ENCODE results near the gene MPPED2. TPM values are rescaled to one million over a fixed set of nuclear protein-coding genes. Genes with fewer than 3 reads are reported as not detected.

MPPED2 gene
- total RNA-seq, 4 donors from 2014 or later = 2.2 to 4.6 (median 3.3) TPM

- Histone ChIP-seq H3K4me1 (peaks cover 12 to 15% (median 13%) of the 10 kb centered on the region in 4 donors), H3K27me3 (no peaks in the 10 kb centered on the region), H3K27ac (replicated peaks in 1 of 4) (no peak overlapping the region), H3K4me3 (no peak overlapping the region), H3K36me3 (no peaks in the 10 kb centered on the region), H3K9me3 (no peaks in the 10 kb centered on the region)
- DNase-seq (ENCODE audit: extremely low spot score) = no peak
- intact Hi-C loops (cut with DNase I) = no loop called here
- WGBS = 85% methylated on average over 18 of the region's 19 CpGs
- TF ChIP-seq CTCF (IDR thresholded peaks at IDR 0.05) (no peak), POLR2AphosphoS5 (IDR thresholded peaks at IDR 0.05) (no peak), POLR2A (IDR thresholded peaks at IDR 0.05; ENCODE audit: low read depth) (no peak), EP300 (IDR thresholded peaks at IDR 0.05) (no peak)
Observed at GRCh38 chr11:30387891-30388861, 198.0 kb downstream of the MPPED2 start.

- WGBS = 92% methylated on average over 2 of the region's 2 CpGs
- Histone ChIP-seq H3K27ac (replicated peaks in 1 of 4) (no peak overlapping the region), H3K9me3 (no peaks in the 10 kb centered on the region), H3K36me3 (no peaks in the 10 kb centered on the region), H3K4me1 (no peaks in the 10 kb centered on the region), H3K27me3 (no peaks in the 10 kb centered on the region), H3K4me3 (no peak overlapping the region)
- no peak for TF ChIP-seq CTCF (IDR thresholded peaks at IDR 0.05)
- no peak for TF ChIP-seq POLR2AphosphoS5 (IDR thresholded peaks at IDR 0.05)
- no peak for TF ChIP-seq POLR2A (IDR thresholded peaks at IDR 0.05; ENCODE audit: low read depth)
- TF ChIP-seq EP300 (IDR thresholded peaks at IDR 0.05) = no peak
- intact Hi-C loops (cut with DNase I) = no loop called here
- DNase-seq (ENCODE audit: extremely low spot score) = no peak
Observed at GRCh38 chr11:30381879-30382278, 204.3 kb downstream of the MPPED2 start.

GRCh38 chr11:30380846-30381245, 205.3 kb downstream of the MPPED2 start:
- no peak for DNase-seq (ENCODE audit: extremely low spot score)
- no peak overlapping the region for H3K27ac ChIP-seq (replicated peaks in 1 of 4)
- intact Hi-C loops (cut with DNase I) = no loop called here
- no peaks in the 10 kb centered on the region for H3K9me3 ChIP-seq
- H3K27me3 ChIP-seq = no peaks in the 10 kb centered on the region
- no peaks in the 10 kb centered on the region for H3K4me1 ChIP-seq
- H3K4me3 ChIP-seq = no peak overlapping the region
- TF ChIP-seq POLR2A (IDR thresholded peaks at IDR 0.05; ENCODE audit: low read depth) = no peak
- H3K36me3 ChIP-seq = no peaks in the 10 kb centered on the region

- TF ChIP-seq POLR2A (IDR thresholded peaks at IDR 0.05; ENCODE audit: low read depth) (no peak), CTCF (IDR thresholded peaks at IDR 0.05) (no peak), POLR2AphosphoS5 (IDR thresholded peaks at IDR 0.05) (no peak), EP300 (IDR thresholded peaks at IDR 0.05) (no peak)
- DNase-seq (ENCODE audit: extremely low spot score) = no peak
- Histone ChIP-seq H3K27ac (replicated peaks in 1 of 4) (no peak overlapping the region), H3K4me3 (no peak overlapping the region), H3K9me3 (no peaks in the 10 kb centered on the region), H3K27me3 (no peaks in the 10 kb centered on the region), H3K36me3 (no peaks in the 10 kb centered on the region), H3K4me1 (no peaks in the 10 kb centered on the region)
- WGBS = 86% methylated on average over 2 of the region's 2 CpGs
- intact Hi-C loops (cut with DNase I) = no loop called here
Observed at GRCh38 chr11:30377347-30377746, 208.8 kb downstream of the MPPED2 start.

DNA sequence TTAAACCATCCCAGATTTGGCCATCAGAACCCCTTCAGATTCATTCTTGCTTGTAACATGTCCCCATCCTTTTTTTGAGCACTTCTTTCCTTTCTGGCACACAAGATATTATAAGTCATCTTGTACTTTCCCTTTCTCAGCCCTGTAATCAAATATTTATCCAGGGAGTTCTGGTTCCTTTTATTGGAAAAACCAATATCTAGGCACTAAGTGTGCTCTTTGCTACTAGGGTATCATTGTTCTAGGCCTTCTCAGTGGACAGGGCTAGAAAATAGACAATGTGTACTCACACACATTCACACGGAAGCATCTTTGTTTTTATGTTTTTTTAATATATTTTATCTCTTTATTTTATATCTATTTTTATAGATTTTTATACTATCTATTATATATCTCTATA, 216.0 kb downstream of the MPPED2 start:
- intact Hi-C loops (cut with DNase I) = no loop called here
- Histone ChIP-seq H3K36me3 (no peaks in the 10 kb centered on the region), H3K27ac (replicated peaks in 1 of 4) (no peak overlapping the region), H3K4me3 (no peak overlapping the region), H3K9me3 (no peaks in the 10 kb centered on the region), H3K4me1 (no peaks in the 10 kb centered on the region), H3K27me3 (no peaks in the 10 kb centered on the region)
- 89% methylated on average over 1 of the region's 1 CpG for WGBS
- DNase-seq (ENCODE audit: extremely low spot score) = no peak
- no peak for TF ChIP-seq EP300 (IDR thresholded peaks at IDR 0.05)
- TF ChIP-seq POLR2A (IDR thresholded peaks at IDR 0.05; ENCODE audit: low read depth) = no peak
- TF ChIP-seq POLR2AphosphoS5 (IDR thresholded peaks at IDR 0.05) = no peak
- no peak for TF ChIP-seq CTCF (IDR thresholded peaks at IDR 0.05)

Data from esophagus muscularis mucosa (tissue), 4 donors.